Measurements from ENCODE around the gene LARGE1. TPM values are rescaled to one million over a fixed set of nuclear protein-coding genes. Genes with fewer than 3 reads are reported as not detected.

The LARGE1 gene
- total RNA-seq, 1 donor, result 13.4 TPM

DNA sequence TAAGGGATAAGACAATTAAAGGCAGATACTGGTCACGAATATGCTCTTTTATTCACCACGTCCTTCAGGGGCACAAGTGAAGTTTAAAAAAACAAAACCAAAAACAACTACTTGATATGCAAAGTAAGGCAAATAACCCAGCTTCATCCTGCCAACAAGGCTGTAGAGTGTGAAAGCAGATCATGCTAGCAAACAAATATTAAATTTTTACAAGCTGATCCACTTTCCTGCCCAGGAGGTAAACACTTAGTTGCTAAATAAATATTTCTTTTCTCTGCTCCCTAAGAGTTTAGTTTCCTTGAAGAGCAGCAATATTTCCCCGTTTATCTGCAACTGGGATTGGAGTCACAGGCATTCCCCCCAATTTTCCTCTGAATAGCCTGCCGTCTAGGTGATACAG is 300.2 kb downstream of the LARGE1 start:
- no peak overlapping the region for H3K4me3 ChIP-seq (ENCODE audit: low read depth, low read length)
- DNase-seq (ENCODE audit: low read depth), result no peak
- TF ChIP-seq, protein P1, sequence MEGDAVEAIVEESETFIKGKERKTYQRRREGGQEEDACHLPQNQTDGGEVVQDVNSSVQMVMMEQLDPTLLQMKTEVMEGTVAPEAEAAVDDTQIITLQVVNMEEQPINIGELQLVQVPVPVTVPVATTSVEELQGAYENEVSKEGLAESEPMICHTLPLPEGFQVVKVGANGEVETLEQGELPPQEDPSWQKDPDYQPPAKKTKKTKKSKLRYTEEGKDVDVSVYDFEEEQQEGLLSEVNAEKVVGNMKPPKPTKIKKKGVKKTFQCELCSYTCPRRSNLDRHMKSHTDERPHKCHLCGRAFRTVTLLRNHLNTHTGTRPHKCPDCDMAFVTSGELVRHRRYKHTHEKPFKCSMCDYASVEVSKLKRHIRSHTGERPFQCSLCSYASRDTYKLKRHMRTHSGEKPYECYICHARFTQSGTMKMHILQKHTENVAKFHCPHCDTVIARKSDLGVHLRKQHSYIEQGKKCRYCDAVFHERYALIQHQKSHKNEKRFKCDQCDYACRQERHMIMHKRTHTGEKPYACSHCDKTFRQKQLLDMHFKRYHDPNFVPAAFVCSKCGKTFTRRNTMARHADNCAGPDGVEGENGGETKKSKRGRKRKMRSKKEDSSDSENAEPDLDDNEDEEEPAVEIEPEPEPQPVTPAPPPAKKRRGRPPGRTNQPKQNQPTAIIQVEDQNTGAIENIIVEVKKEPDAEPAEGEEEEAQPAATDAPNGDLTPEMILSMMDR (IDR thresholded peaks at IDR 0.05; ENCODE audit: insufficient read depth, low read depth, low read length), result no peak

DNA sequence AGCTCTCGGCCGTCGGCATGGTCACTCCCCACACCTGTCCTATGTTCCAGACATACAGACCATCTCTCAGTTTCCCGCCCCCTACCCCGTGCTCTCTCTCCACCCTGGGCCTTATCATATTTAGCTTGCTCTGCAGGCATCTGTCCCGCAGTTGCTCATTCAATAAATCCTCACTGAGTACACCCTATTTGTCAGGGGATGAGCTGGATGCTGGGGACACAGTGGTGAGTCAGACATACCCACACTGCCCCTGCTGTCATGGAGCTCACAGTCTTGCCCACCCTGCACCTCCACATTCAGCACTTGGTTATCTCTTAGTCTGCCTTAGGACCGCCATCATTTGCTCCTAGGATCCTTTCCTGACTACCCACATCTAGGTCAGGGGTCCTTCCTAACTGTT is 313.8 kb downstream of the LARGE1 start:
- TF ChIP-seq, protein P1 (IDR thresholded peaks at IDR 0.05; ENCODE audit: insufficient read depth, low read depth, low read length), result no peak

DNA sequence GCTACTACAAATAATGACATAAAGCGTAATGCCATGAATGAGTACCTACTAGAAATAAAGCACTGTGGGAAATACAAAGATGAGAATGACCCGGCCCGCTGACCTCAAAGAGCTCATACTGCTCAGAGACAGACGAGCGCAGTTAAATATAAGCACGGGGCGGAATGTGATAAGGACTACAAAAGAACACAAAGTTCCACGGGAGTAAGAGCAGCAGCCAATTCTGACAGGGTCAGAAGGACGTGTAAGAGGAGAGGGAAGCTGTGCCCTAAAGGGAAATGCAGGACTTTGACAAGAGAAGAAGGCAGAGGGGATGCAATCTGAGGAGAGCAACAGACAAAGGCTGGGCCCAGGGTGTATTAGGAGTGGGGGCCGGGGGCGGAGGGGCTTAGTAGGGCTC is 314.6 kb downstream of the LARGE1 start:
- TF ChIP-seq, protein P1 (IDR thresholded peaks at IDR 0.05; ENCODE audit: insufficient read depth, low read depth, low read length), result no peak
- DNase-seq (ENCODE audit: low read depth), result no peak
- H3K4me3 ChIP-seq (ENCODE audit: low read depth, low read length), result no peak overlapping the region

More for the DNA sequence above, 313.8 kb downstream of the LARGE1 start:
- no peak for DNase-seq (ENCODE audit: low read depth)
- H3K4me3 ChIP-seq (ENCODE audit: low read depth, low read length), result no peak overlapping the region

DNA sequence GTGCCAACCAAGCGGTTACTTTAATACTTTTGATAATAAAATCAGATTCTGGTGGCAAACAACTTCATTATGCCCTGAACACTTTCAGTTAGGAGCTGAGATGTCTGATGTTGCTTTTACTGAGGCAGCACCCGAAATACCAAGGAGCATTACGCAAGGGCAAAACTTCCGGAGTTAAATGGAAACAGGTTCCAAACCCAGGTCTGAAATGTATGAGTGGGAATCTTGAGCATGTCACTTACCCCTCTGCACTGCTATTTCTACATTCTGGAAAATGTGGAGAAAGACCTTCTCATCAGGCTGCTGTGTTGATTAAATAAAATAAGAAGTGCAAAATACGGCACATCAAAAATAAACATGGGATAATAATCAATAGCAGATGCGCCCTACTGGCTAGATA is 315.1 kb downstream of the LARGE1 start:
- TF ChIP-seq, protein P1 (IDR thresholded peaks at IDR 0.05; ENCODE audit: insufficient read depth, low read depth, low read length), result no peak
- peak; percentile 13 for DNase-seq (ENCODE audit: low read depth)
- no peak overlapping the region for H3K4me3 ChIP-seq (ENCODE audit: low read depth, low read length)

DNA sequence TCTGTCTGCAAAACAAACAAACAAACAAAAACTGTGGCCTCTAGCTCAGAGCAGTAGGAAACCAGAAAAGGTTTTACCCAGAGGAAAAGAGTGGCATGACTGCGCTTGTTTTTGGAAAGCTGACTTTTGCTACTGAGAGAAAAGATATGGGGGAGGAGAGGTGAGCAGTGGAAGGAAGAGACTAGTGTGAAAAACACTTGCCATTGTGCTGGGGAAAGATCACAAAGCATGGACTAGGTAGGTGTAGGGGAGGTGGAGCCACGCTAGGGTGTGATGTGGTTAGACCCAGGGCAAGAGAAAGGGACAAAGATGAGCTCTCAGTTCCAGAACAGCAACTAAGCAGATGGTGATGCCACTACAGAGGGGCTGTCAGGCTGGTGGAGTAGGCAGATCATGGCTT is 319.2 kb downstream of the LARGE1 start:
- no peak for DNase-seq (ENCODE audit: low read depth)
- no peak overlapping the region for H3K4me3 ChIP-seq (ENCODE audit: low read depth, low read length)
- TF ChIP-seq, protein P1 (IDR thresholded peaks at IDR 0.05; ENCODE audit: insufficient read depth, low read depth, low read length), result no peak

DNA sequence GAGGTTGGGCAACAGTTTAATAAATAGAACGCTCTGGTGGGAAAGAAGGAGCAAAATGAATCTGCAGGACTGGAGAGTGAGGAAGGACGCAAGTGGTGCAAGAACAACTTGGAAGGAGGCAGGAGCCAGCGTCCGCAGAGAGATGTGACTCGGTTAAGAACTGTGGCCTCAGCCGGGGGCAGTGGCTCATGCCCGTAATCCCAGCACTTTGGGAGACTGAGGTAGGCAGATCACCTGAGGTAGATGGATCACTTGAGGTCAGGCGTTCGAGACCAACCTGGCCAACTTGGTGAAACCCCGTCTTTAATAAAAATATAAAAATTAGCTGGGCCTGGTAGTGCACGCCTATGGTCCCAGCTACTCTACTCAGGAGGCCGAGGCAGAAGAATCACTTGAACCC is 319.7 kb downstream of the LARGE1 start:
- no peak for DNase-seq (ENCODE audit: low read depth)
- TF ChIP-seq, protein P1 (IDR thresholded peaks at IDR 0.05; ENCODE audit: insufficient read depth, low read depth, low read length), result no peak
- H3K4me3 ChIP-seq (ENCODE audit: low read depth, low read length), result no peak overlapping the region

DNA sequence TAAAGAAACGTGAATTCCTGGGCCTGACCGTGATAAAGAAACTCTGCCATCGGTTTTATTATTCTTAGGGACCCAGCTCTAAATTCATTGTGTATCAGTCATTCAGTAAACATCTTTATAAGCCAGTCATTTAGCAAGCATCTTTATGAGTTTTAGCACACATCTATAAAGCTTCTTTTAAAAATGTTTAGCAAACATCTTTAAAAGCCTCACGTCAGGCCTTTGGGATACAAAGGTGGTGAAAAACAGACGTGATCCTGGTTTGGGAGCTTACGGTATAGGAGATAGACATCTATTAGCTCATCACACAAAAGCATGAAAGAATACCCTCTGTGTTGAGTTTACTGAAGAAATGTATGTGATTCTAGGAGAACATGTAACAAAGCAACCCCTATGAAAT is 320.2 kb downstream of the LARGE1 start:
- DNase-seq (ENCODE audit: low read depth), result no peak
- TF ChIP-seq, protein P1 (IDR thresholded peaks at IDR 0.05; ENCODE audit: insufficient read depth, low read depth, low read length), result no peak
- no peak overlapping the region for H3K4me3 ChIP-seq (ENCODE audit: low read depth, low read length)
